Right atrium auricular region (tissue), 2 donors: ENCODE data around the gene LZIC. TPM values are rescaled to one million over a fixed set of nuclear protein-coding genes. Genes with fewer than 3 reads are reported as not detected.
A peak's percentile ranks its signal among the peaks of the same experiment; 100 is the strongest.

Source experiments
- DNase-seq: peaks from one replicate; pipeline ENCODE4 v3.0.0-alpha.2; 2019; ENCODE audit warnings: low spot score
- H3K27ac ChIP-seq, 2 donors: fragments of 200-600 bp; sonication (generic); 1 replicate in 1 of 2; 2 replicates in 1 of 2; pipeline ENCODE4 v1.5.1; 2016 to 2019
- H3K27me3 ChIP-seq, 2 donors: fragments of 200-600 bp; sonication (generic); one replicate each; pipeline versions ENCODE4 v1.5.1 to v1.6.0; 2017 to 2019
- H3K36me3 ChIP-seq: fragments of 200-600 bp; sonication (generic); one replicate; pipeline ENCODE4 v1.5.1; 2016
- H3K4me1 ChIP-seq, 2 donors: fragments of 200-600 bp; sonication (generic); one replicate each; pipeline versions ENCODE4 v1.5.1 to v1.6.0; 2017 to 2019
- H3K4me3 ChIP-seq, 2 donors: fragments of 200-600 bp; sonication (generic); 1 replicate in 1 of 2; 2 replicates in 1 of 2; pipeline ENCODE4 v1.5.1; 2017 to 2019; ENCODE audit warnings: mild to moderate bottlenecking in 1 of 2, moderate library complexity in 1 of 2
- H3K9me3 ChIP-seq, 2 donors: fragments of 200-600 bp; sonication (generic); one replicate each; pipeline ENCODE4 v1.5.1; 2019
- total RNA-seq, 2 donors: library from RNA; depleted of rRNA; stranded (reverse); fragments of >200 nt; gene quantifications; one replicate each; pipeline ENCODE4 v1.1.0, GENCODE V29; 2016
- TF ChIP-seq, protein P1 (sequence below), 2 donors: fragments of 200-600 bp; sonication (generic); IDR thresholded peaks; one replicate each; pipeline ENCODE4 v1.5.1; 2019; ENCODE audit warnings: antibody characterized with exemption in 2 of 2

Gene LZIC
- total RNA-seq, 2 donors from 2014 or later = 25.0 to 32.1 TPM

- peak overlapping the region; percentile 22 to 34 for H3K4me3 ChIP-seq
- H3K36me3 ChIP-seq = no peaks in the 10 kb centered on the region
- TF ChIP-seq, protein P1, sequence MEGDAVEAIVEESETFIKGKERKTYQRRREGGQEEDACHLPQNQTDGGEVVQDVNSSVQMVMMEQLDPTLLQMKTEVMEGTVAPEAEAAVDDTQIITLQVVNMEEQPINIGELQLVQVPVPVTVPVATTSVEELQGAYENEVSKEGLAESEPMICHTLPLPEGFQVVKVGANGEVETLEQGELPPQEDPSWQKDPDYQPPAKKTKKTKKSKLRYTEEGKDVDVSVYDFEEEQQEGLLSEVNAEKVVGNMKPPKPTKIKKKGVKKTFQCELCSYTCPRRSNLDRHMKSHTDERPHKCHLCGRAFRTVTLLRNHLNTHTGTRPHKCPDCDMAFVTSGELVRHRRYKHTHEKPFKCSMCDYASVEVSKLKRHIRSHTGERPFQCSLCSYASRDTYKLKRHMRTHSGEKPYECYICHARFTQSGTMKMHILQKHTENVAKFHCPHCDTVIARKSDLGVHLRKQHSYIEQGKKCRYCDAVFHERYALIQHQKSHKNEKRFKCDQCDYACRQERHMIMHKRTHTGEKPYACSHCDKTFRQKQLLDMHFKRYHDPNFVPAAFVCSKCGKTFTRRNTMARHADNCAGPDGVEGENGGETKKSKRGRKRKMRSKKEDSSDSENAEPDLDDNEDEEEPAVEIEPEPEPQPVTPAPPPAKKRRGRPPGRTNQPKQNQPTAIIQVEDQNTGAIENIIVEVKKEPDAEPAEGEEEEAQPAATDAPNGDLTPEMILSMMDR (IDR thresholded peaks at IDR 0.05) = no peak
- peak; percentile 83 for DNase-seq
- H3K27ac ChIP-seq = peak overlapping the region; percentile 85 to 94
- no peaks in the 10 kb centered on the region for H3K9me3 ChIP-seq
- peaks cover 0 to 58% of the 10 kb centered on the region in 2 donors for H3K4me1 ChIP-seq
- H3K27me3 ChIP-seq = no peaks in the 10 kb centered on the region
These were observed 42.8 kb downstream of the LZIC start for GRCh38 chr1:9900142-9901043.

DNA sequence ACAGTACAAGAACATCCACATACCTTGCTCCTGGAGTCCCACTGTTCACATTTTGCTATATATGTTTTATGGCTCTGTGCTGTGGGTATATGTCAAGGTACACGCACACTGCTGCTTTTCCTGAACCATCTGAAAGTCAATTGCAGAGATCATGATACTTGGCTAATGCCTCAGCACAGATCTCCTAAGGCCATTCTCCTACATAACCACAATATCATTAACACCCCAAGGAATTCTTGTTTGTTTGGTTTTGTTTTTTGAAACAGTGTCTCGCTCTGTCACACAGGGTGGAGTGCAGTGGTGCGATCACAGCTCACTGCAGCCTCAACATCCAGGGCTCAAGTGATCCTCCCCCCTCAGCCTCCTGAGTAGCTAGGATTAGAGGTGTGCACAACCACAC, 49.1 kb downstream of the LZIC start:
- Histone ChIP-seq H3K4me3 (no peak overlapping the region), H3K4me1 (peaks cover 0 to 39% of the 10 kb centered on the region in 2 donors), H3K36me3 (no peaks in the 10 kb centered on the region), H3K27ac (peak overlapping the region; percentile 68 to 70), H3K9me3 (no peaks in the 10 kb centered on the region), H3K27me3 (no peaks in the 10 kb centered on the region)
- TF ChIP-seq, protein P1 (IDR thresholded peaks at IDR 0.05) = no peak
- no peak for DNase-seq

DNA sequence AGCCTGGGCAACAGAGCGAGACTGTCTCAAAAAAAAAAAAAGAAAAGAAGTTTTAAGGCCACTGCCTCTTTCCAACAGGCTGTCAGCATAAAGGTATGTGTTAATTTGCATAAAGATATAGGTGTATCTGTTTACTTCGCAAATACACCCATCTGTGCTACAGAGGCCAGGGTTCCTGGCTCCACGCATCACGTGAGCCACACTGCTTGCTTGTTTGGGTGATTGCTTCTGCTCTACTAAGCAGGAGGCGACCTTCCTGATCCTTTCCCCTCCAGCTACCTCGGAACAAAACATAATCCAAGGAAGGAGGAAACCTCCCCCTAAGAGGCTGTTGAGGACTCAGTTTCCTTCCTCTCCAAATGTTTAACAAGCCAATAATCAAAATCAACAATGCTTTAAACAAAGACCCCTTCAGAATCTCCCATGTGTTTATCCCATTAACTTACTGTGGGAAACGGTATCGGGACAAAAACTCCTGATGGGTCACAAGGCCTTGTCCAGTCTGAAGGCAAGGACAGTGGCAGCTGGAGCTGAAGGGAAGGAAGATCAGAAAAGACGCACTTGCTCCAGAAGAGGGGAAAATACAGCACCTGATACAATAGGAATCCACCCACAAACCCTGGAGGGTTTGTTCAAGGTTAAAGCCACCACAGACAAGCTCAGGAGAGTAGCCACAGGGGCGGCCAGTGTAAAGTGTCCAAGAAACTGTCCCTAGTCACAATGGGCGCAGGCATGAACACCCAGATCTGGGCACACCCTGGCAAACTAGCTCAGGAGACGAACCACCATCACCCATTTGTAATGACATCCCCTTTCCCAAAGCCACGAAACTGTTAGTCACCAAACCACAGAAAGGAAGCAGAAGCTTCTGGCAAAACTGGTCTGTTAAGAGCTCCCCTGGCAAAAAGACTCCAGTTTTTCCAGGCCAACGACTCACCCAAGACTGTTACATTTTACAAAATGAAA, 50.3 kb downstream of the LZIC start:
- no peak for DNase-seq
- TF ChIP-seq, protein P1 (IDR thresholded peaks at IDR 0.05) = no peak
- Histone ChIP-seq H3K36me3 (no peaks in the 10 kb centered on the region), H3K4me3 (no peak overlapping the region), H3K4me1 (peaks cover 0 to 47% of the 10 kb centered on the region in 2 donors), H3K27me3 (no peaks in the 10 kb centered on the region), H3K9me3 (no peaks in the 10 kb centered on the region), H3K27ac (peak overlapping the region; percentile 68 to 70)

DNA sequence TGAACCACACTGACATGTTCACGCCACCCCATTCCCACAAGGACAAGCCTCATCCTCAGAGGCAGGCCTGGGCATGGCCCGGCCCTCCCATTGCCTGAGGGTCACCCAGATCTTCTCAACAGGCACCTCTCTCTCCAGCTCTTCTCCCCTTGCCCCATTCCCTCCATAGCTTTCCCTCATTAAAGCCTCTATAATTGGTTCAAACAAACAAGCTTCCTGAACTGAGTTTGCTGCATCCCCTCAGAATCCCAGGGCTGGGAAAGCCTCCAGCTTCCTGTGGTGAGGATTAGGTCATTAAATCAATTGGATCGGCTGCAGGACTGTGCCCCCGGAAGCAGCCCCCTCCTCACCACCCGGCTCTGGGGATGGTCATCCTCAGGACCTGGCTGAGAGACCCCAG, 52.0 kb downstream of the LZIC start:
- H3K4me3 ChIP-seq = no peak overlapping the region
- H3K27me3 ChIP-seq = no peaks in the 10 kb centered on the region
- TF ChIP-seq, protein P1 (IDR thresholded peaks at IDR 0.05) = no peak
- H3K4me1 ChIP-seq = peaks cover 0 to 56% of the 10 kb centered on the region in 2 donors
- DNase-seq = no peak
- H3K9me3 ChIP-seq = no peaks in the 10 kb centered on the region
- H3K27ac ChIP-seq = peak overlapping the region; percentile 17 to 76
- H3K36me3 ChIP-seq = no peaks in the 10 kb centered on the region

- Histone ChIP-seq H3K9me3 (no peaks in the 10 kb centered on the region), H3K27ac (peak overlapping the region; percentile 66 to 76), H3K36me3 (no peaks in the 10 kb centered on the region), H3K27me3 (no peaks in the 10 kb centered on the region), H3K4me3 (no peak overlapping the region), H3K4me1 (peaks cover 0 to 64% of the 10 kb centered on the region in 2 donors)
- TF ChIP-seq, protein P1 (IDR thresholded peaks at IDR 0.05) = no peak
- DNase-seq = peak; percentile 62
These were observed 52.9 kb downstream of the LZIC start for GRCh38 chr1:9890224-9890731.
